ENCODE results near the gene TSPO. TPM values are rescaled to one million over a fixed set of nuclear protein-coding genes. Genes with fewer than 3 reads are reported as not detected.
A peak's percentile ranks its signal among the peaks of the same experiment; 100 is the strongest.

TSPO gene
- total and polyA plus RNA-seq, 7 experiments from 2014 or later = 56.1 to 357 (median 102) TPM

- Histone ChIP-seq H3K27ac (ENCODE audit: low read depth, low read length) (no peak overlapping the region), H3K4me3 (ENCODE audit: low read length) (no peak overlapping the region), H3K4me1 (ENCODE audit: control insufficient read depth in 2 of 2, insufficient read depth in 2 of 2, low read length in 2 of 2) (peaks cover 5 to 19% of the 10 kb centered on the region in 2 donors), H3K9me3 (ENCODE audit: control insufficient read depth in 2 of 3, low read length in 3 of 3) (no peaks in the 10 kb centered on the region), H3K36me3 (ENCODE audit: control insufficient read depth in 2 of 3, insufficient read depth in 3 of 3, low read length in 3 of 3) (no peaks in the 10 kb centered on the region), H3K27me3 (ENCODE audit: control insufficient read depth in 2 of 2, insufficient read depth in 2 of 2, low read length in 2 of 2) (no peaks in the 10 kb centered on the region)
- intact Hi-C loops (cut with micrococcal nuclease) = no loop called here
- ChIA-PET POLR2A (no interaction called here), CTCF (no interaction called here)
- Mint-ChIP-seq H3K36me3 (no peaks in the 10 kb centered on the region), H3K9me3 (peaks cover 0 to under 1% (median 0%) of the 10 kb centered on the region in 11 donors), H3K27ac (peak overlapping the region in 4 of 9 donors; percentile 17 to 70 (median 47)), H3K27me3 (no peaks in the 10 kb centered on the region), H3K4me3 (peak overlapping the region in 6 of 10 donors; percentile 27 to 67 (median 44)), H3K4me1 (peaks cover 5 to 19% (median 13%) of the 10 kb centered on the region in 7 donors)
- DNase-seq (no peak), ATAC-seq (no peak)
Observed at GRCh38 chr22:43206509-43207161, 55.3 kb downstream of the TSPO start.

- ATAC-seq (no peak), DNase-seq (no peak)
- peaks cover 5 to 19% (median 13%) of the 10 kb centered on the region in 7 donors for H3K4me1 Mint-ChIP-seq
- no peaks in the 10 kb centered on the region for H3K9me3 ChIP-seq (ENCODE audit: control insufficient read depth in 2 of 3, low read length in 3 of 3)
- intact Hi-C loops (cut with micrococcal nuclease) = no loop called here
- no peaks in the 10 kb centered on the region for H3K9me3 Mint-ChIP-seq
- peak overlapping the region in 1 of 10 donors; percentile 51 for H3K4me3 Mint-ChIP-seq
- no peaks in the 10 kb centered on the region for H3K36me3 Mint-ChIP-seq
- no peak overlapping the region for H3K27ac ChIP-seq (ENCODE audit: low read depth, low read length)
- H3K4me3 ChIP-seq (ENCODE audit: low read length) = no peak overlapping the region
- peak overlapping the region in 1 of 9 donors; percentile 20 for H3K27ac Mint-ChIP-seq
- ChIA-PET CTCF (no interaction called here), POLR2A (no interaction called here)
- H3K36me3 ChIP-seq (ENCODE audit: control insufficient read depth in 2 of 3, insufficient read depth in 3 of 3, low read length in 3 of 3) = no peaks in the 10 kb centered on the region
- H3K4me1 ChIP-seq (ENCODE audit: control insufficient read depth in 2 of 2, insufficient read depth in 2 of 2, low read length in 2 of 2) = peaks cover 5 to 19% of the 10 kb centered on the region in 2 donors
- H3K27me3 Mint-ChIP-seq = no peaks in the 10 kb centered on the region
- H3K27me3 ChIP-seq (ENCODE audit: control insufficient read depth in 2 of 2, insufficient read depth in 2 of 2, low read length in 2 of 2) = no peaks in the 10 kb centered on the region
Observed at GRCh38 chr22:43207386-43207785, 56.0 kb downstream of the TSPO start.

GRCh38 chr22:43207849-43208702 is 56.7 kb downstream of the TSPO start:
- ATAC-seq = no peak
- Mint-ChIP-seq H3K27me3 (no peaks in the 10 kb centered on the region), H3K27ac (no peak overlapping the region), H3K9me3 (no peaks in the 10 kb centered on the region), H3K4me1 (peaks cover 5 to 19% (median 13%) of the 10 kb centered on the region in 7 donors), H3K36me3 (no peaks in the 10 kb centered on the region), H3K4me3 (peak overlapping the region in 1 of 10 donors; percentile 51)
- Histone ChIP-seq H3K4me1 (ENCODE audit: control insufficient read depth in 2 of 2, insufficient read depth in 2 of 2, low read length in 2 of 2) (peaks cover 5 to 19% of the 10 kb centered on the region in 2 donors), H3K9me3 (ENCODE audit: control insufficient read depth in 2 of 3, low read length in 3 of 3) (no peaks in the 10 kb centered on the region), H3K27me3 (ENCODE audit: control insufficient read depth in 2 of 2, insufficient read depth in 2 of 2, low read length in 2 of 2) (no peaks in the 10 kb centered on the region), H3K27ac (ENCODE audit: low read depth, low read length) (no peak overlapping the region), H3K36me3 (ENCODE audit: control insufficient read depth in 2 of 3, insufficient read depth in 3 of 3, low read length in 3 of 3) (no peaks in the 10 kb centered on the region), H3K4me3 (ENCODE audit: low read length) (no peak overlapping the region)
- POLR2A ChIA-PET = no interaction called here
- DNase-seq = no peak
- intact Hi-C loops (cut with micrococcal nuclease) = no loop called here
- CTCF ChIA-PET = interaction anchor here (0.5 kb wide), 1 partner anchor 136 kb away, joined by 5 read pairs; no protein-coding TSS in a partner anchor

GRCh38 chr22:43208703-43209522 is 57.6 kb downstream of the TSPO start:
- ATAC-seq (no peak), DNase-seq (no peak)
- Histone ChIP-seq H3K27ac (ENCODE audit: low read depth, low read length) (no peak overlapping the region), H3K4me1 (ENCODE audit: control insufficient read depth in 2 of 2, insufficient read depth in 2 of 2, low read length in 2 of 2) (peaks cover 5 to 19% of the 10 kb centered on the region in 2 donors), H3K4me3 (ENCODE audit: low read length) (no peak overlapping the region), H3K9me3 (ENCODE audit: control insufficient read depth in 2 of 3, low read length in 3 of 3) (no peaks in the 10 kb centered on the region), H3K27me3 (ENCODE audit: control insufficient read depth in 2 of 2, insufficient read depth in 2 of 2, low read length in 2 of 2) (no peaks in the 10 kb centered on the region), H3K36me3 (ENCODE audit: control insufficient read depth in 2 of 3, insufficient read depth in 3 of 3, low read length in 3 of 3) (no peaks in the 10 kb centered on the region)
- Mint-ChIP-seq H3K4me1 (peaks cover 5 to 19% (median 13%) of the 10 kb centered on the region in 7 donors), H3K27me3 (no peaks in the 10 kb centered on the region), H3K36me3 (no peaks in the 10 kb centered on the region), H3K4me3 (no peak overlapping the region), H3K27ac (no peak overlapping the region), H3K9me3 (no peaks in the 10 kb centered on the region)
- intact Hi-C loops (cut with micrococcal nuclease) = no loop called here
- CTCF ChIA-PET = interaction anchor here (0.5 to 0.6 kb wide), 2 partner anchors 130 to 135 kb away, joined by 3 to 5 read pairs; no protein-coding TSS in a partner anchor
- POLR2A ChIA-PET = no interaction called here

GRCh38 chr22:43209523-43209890 is 58.1 kb downstream of the TSPO start:
- Histone ChIP-seq H3K27ac (ENCODE audit: low read depth, low read length) (no peak overlapping the region), H3K36me3 (ENCODE audit: control insufficient read depth in 2 of 3, insufficient read depth in 3 of 3, low read length in 3 of 3) (no peaks in the 10 kb centered on the region), H3K9me3 (ENCODE audit: control insufficient read depth in 2 of 3, low read length in 3 of 3) (no peaks in the 10 kb centered on the region), H3K4me3 (ENCODE audit: low read length) (no peak overlapping the region), H3K27me3 (ENCODE audit: control insufficient read depth in 2 of 2, insufficient read depth in 2 of 2, low read length in 2 of 2) (no peaks in the 10 kb centered on the region), H3K4me1 (ENCODE audit: control insufficient read depth in 2 of 2, insufficient read depth in 2 of 2, low read length in 2 of 2) (peaks cover 5 to 19% of the 10 kb centered on the region in 2 donors)
- H3K4me3 Mint-ChIP-seq = no peak overlapping the region
- ChIA-PET CTCF (interaction anchor here (0.6 kb wide), 1 partner anchor 130 kb away, joined by 3 read pairs; no protein-coding TSS in a partner anchor), POLR2A (no interaction called here)
- DNase-seq = no peak
- H3K27ac Mint-ChIP-seq = no peak overlapping the region
- no peaks in the 10 kb centered on the region for H3K9me3 Mint-ChIP-seq
- H3K4me1 Mint-ChIP-seq = peaks cover 5 to 19% (median 13%) of the 10 kb centered on the region in 7 donors
- intact Hi-C loops (cut with micrococcal nuclease) = no loop called here
- H3K36me3 Mint-ChIP-seq = no peaks in the 10 kb centered on the region
- ATAC-seq = no peak
- no peaks in the 10 kb centered on the region for H3K27me3 Mint-ChIP-seq

- peaks cover 5 to 17% (median 13%) of the 10 kb centered on the region in 7 donors for H3K4me1 Mint-ChIP-seq
- H3K9me3 Mint-ChIP-seq = no peaks in the 10 kb centered on the region
- Histone ChIP-seq H3K4me1 (ENCODE audit: control insufficient read depth in 2 of 2, insufficient read depth in 2 of 2, low read length in 2 of 2) (peaks cover 5 to 19% of the 10 kb centered on the region in 2 donors), H3K4me3 (ENCODE audit: low read length) (no peak overlapping the region), H3K9me3 (ENCODE audit: control insufficient read depth in 2 of 3, low read length in 3 of 3) (no peaks in the 10 kb centered on the region), H3K27me3 (ENCODE audit: control insufficient read depth in 2 of 2, insufficient read depth in 2 of 2, low read length in 2 of 2) (no peaks in the 10 kb centered on the region), H3K27ac (ENCODE audit: low read depth, low read length) (no peak overlapping the region), H3K36me3 (ENCODE audit: control insufficient read depth in 2 of 3, insufficient read depth in 3 of 3, low read length in 3 of 3) (no peaks in the 10 kb centered on the region)
- no peaks in the 10 kb centered on the region for H3K36me3 Mint-ChIP-seq
- POLR2A ChIA-PET = no interaction called here
- DNase-seq (no peak), ATAC-seq (no peak)
- H3K27me3 Mint-ChIP-seq = no peaks in the 10 kb centered on the region
- CTCF ChIA-PET = no interaction called here
- intact Hi-C loops (cut with micrococcal nuclease) = no loop called here
- H3K27ac Mint-ChIP-seq = no peak overlapping the region
- no peak overlapping the region for H3K4me3 Mint-ChIP-seq
Observed at GRCh38 chr22:43209971-43210370, 58.6 kb downstream of the TSPO start.
